Stimulated activated CD4-positive, alpha-beta T cell treated with anti-CD3 and anti-CD28 coated beads, Interleukin-1b, Interleukin-23, amount 100 ng/mL, for 24 hours (primary cell): ENCODE data around the gene AFG3L2.

Experiments
- DNase-seq, 4 experiments: peaks; one replicate each; pipeline ENCODE4 v3.0.0-alpha.2; 2020; ENCODE audit warnings: low read depth in 4 of 4, low spot score in 1 of 4

AFG3L2 gene

GRCh38 chr18:12306752-12307700 is 70.0 kb downstream of the AFG3L2 start:
- no peak for DNase-seq

DNA sequence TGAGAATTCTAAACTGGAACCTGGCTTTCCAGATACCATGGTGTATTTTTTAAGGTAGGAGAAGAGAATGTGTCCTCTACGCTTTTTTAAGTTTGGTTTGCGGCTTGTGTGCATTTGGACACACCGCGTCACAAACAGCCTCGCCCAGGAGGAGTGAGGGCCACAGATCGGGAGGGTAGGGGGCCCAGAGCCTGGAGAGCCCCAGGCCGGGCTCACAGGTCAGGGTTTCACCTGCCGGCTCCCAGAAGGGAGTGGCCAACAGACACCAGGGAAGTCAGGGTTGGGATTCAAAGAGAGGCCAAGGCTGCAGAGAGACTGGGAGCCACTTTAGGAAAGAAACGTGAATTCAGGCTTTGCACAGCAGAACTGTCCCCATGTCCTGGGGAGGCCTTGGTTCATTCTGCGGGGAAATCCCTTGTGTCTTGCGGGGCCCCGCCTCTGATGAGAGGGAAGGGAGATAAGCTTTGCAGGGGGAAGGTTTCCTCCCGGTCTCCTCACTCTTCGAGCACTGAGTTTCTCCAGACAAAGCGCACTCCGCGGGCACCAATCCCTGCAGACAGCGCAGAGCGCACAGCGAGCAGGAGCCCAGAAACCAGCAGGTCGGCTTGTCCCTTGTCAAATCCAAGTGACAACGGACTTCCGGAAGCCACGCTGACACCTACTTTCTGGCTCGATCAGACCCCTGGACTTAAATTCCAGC is 70.9 kb downstream of the AFG3L2 start:
- DNase-seq, result no peak

GRCh38 chr18:12305211-12305610 is 71.8 kb downstream of the AFG3L2 start:
- no peak for DNase-seq

GRCh38 chr18:12304351-12305210 is 72.4 kb downstream of the AFG3L2 start:
- no peak for DNase-seq

GRCh38 chr18:12302391-12303147 is 74.5 kb downstream of the AFG3L2 start:
- DNase-seq, result no peak

DNA sequence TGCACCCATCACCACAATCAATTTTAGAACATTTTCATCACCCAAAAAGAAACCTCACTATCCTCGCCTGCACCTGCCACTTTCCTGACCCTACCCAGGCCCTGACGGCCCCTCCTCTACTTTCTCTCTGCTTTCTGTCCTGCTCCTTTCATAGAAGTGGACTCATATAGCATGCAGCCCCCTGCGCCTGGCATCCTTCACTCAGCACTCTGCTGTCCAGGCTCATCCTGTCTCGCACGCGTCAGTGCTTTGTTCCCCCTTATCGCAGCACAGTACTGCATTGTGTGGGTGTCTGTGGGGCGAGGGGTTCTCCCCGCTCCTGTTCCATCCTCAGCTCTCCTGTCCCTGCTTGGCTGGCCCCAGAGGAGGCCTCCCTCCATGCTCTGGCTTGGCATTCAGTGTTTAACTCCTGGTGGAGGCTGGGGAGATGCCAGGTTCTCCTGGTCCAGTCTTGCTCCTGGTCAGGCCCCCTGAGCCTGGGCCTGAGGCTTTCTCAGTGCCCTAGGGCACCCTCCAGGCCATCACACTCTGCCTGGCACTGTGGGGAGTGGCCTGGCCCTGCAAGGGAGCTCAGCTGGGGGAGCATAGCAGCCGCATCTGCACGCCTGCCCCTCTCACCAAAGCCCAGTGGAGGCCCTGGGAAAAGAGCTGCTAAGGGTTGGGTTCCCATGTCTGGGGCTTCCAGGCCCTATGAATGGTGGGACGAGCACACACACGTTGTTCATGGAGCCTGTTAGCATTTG is 75.6 kb downstream of the AFG3L2 start:
- no peak for DNase-seq

GRCh38 chr18:12299862-12300261 is 77.2 kb downstream of the AFG3L2 start:
- DNase-seq, result no peak

DNA sequence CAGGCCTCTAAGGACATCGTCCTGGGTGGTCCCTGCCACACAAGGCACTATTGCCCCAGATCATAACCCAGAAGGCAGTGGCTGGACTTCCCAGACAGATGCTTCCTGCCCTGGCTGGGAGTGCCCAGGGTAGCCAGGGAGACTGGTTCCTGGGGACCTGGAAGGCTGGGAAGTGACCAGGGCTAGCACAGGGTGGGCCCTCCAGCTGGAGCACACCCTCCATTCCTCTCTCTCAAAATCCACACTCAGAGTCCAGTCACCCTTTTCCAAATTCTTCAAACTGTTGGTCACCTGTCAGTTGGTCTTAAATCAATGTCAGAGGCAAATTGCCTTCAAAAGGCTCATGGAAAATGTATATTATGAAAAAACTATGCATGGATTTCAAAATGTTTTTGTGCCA is 80.6 kb downstream of the AFG3L2 start:
- no peak for DNase-seq

GRCh38 chr18:12296087-12296403 is 81.0 kb downstream of the AFG3L2 start:
- DNase-seq, result no peak

DNA sequence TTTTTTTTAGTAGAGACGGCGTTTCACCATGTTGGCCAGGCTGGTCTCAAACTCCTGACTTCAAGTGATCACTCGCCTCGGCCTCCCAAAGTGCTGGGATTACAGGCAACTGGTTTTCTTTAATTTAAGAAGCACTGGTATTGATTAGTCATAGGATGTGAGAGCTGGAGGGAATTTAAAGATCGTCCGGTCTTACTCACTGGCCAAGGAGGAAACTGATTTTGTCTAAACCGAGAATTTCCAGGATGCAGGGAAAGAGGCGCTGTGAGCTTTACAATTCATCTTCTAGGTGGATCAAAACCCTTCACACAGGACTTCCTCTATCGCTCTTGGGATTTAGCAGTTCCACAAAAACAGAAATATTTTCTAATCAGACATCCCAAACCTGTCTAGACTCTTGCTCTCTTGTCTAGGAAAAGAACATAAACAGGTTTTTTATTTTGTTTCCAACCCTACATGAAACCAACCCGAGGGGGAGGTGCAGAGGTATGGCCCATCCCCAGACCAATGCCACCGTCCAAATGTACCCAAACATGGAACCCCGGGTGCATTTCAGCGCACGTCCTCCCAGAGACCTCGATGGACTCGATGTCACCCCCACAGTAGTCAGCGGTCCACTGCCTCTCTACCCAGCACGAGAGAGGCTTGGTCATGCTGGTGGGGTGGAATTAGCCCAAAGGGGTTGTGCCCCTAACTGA is 81.5 kb downstream of the AFG3L2 start:
- no peak for DNase-seq

GRCh38 chr18:12293831-12294230 is 83.2 kb downstream of the AFG3L2 start:
- no peak for DNase-seq

- no peak for DNase-seq
Observed at GRCh38 chr18:12291690-12292089, 85.3 kb downstream of the AFG3L2 start.

- DNase-seq, result no peak
Observed at GRCh38 chr18:12291161-12291560, 85.9 kb downstream of the AFG3L2 start.

GRCh38 chr18:12290086-12290485 is 86.9 kb downstream of the AFG3L2 start:
- no peak for DNase-seq

GRCh38 chr18:12288403-12288755 is 88.6 kb downstream of the AFG3L2 start:
- DNase-seq, result no peak

DNA sequence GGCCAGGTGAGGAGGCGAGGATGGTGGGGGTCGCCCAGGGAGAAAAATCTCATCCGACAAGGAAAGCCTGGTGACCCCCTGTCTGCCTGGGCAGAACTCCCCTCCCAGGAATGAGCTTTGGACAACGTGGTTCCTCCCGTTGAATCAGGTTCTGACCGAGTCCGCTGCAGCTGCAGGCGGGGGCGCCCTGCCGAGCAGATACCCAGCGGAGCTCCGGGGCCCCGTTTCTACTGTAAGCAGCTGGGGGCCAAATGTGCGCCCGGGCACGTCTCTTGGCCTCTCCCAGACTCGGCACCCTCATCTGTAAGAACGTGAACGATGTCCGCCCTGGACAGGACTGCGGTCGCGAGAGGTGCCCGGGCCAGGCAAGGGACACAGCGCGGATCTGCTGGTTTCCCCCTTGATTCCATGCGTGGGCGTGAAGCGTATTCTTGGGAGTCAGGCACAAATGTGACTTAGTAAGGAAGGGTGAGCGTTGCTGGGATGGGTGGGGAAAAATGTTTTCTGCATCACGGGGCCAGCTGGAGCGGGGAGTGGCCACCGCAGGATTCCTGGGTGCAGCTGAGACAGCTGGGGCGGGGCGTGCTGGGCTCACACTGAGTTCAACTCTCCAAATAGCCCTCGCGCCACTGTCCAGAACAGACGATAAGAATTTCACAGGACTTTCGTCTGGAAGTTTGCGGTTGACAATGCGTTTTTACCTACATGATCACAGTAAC is 89.2 kb downstream of the AFG3L2 start:
- no peak for DNase-seq

- no peak for DNase-seq
Observed at GRCh38 chr18:12287131-12287681, 89.8 kb downstream of the AFG3L2 start.

GRCh38 chr18:12283666-12284065 is 93.4 kb downstream of the AFG3L2 start:
- no peak for DNase-seq

DNA sequence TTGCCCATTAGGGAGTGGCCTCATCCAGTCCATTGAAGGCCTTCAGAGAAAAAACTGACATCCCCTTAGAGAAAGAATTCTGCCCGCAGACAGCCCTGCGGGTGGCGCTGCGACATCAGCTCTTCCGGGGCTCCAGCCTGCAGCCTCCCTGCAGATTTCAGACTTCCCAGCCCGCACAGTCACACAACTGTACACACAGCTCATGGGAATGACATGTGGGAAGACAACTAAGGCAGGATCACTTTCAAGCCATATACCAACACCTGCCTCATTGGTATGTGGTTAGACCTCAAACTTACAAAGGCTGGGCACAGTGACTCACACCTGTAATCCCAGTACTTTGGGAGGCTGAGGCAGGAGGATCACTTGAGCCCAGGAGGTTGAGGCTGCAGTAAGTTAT is 93.8 kb downstream of the AFG3L2 start:
- no peak for DNase-seq
